BE2C (cell line): ENCODE measurements around the gene SPIB.

Source experiments
- DNase-seq: peaks from one replicate; pipeline ENCODE4 v3.0.0-alpha.2; 2020
- H3K27me3 ChIP-seq: fragments of 250-450 bp; sonication (Bioruptor Pico); 2 replicates; pipeline ENCODE4 v1.5.1; 2020; ENCODE audit warnings: mild to moderate bottlenecking
- H3K36me3 ChIP-seq: fragments of 250-450 bp; sonication (Bioruptor Pico); 2 replicates; pipeline ENCODE4 v1.5.1; 2020; ENCODE audit warnings: mild to moderate bottlenecking
- H3K4me1 ChIP-seq: fragments of 250-450 bp; sonication (Bioruptor Pico); 2 replicates; pipeline ENCODE4 v1.5.1; 2020
- H3K4me3 ChIP-seq: 2 replicates; pipeline ENCODE4 v1.5.1; 2011; ENCODE audit warnings: low read depth, low read length
- H3K9me3 ChIP-seq: fragments of 250-450 bp; sonication (Bioruptor Pico); 2 replicates; pipeline ENCODE4 v1.5.1; 2020
- TF ChIP-seq, protein P1 (sequence below): IDR thresholded peaks from 2 replicates; pipeline ENCODE4 v1.5.1; 2012; ENCODE audit warnings: mild to moderate bottlenecking, low read depth, low read length

Gene SPIB

DNA sequence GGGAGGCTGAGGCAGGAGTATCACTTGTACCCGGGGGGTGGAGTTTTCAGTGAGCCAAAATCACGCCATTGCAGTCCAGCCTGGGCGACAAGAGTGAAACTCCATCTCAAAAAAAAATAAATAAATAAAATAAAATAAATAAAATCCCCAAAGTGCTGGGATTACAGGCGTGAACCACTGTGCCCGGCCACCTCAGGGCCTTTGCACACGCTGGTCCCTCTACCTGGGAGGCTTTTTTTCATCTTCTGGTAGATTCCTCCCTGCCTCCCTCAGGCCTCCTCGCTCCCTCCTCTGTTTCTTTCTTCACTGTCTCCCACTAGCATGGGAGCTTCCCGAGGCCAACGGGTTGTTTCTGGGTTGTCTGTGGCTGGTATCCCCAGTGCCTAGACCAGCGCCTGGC is 29.0 kb downstream of the SPIB start:
- H3K4me1 ChIP-seq: no peaks in the 10 kb centered on the region
- H3K36me3 ChIP-seq: no peaks in the 10 kb centered on the region
- TF ChIP-seq, protein P1, sequence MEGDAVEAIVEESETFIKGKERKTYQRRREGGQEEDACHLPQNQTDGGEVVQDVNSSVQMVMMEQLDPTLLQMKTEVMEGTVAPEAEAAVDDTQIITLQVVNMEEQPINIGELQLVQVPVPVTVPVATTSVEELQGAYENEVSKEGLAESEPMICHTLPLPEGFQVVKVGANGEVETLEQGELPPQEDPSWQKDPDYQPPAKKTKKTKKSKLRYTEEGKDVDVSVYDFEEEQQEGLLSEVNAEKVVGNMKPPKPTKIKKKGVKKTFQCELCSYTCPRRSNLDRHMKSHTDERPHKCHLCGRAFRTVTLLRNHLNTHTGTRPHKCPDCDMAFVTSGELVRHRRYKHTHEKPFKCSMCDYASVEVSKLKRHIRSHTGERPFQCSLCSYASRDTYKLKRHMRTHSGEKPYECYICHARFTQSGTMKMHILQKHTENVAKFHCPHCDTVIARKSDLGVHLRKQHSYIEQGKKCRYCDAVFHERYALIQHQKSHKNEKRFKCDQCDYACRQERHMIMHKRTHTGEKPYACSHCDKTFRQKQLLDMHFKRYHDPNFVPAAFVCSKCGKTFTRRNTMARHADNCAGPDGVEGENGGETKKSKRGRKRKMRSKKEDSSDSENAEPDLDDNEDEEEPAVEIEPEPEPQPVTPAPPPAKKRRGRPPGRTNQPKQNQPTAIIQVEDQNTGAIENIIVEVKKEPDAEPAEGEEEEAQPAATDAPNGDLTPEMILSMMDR: no peak
- H3K4me3 ChIP-seq: no peak overlapping the region
- no peaks in the 10 kb centered on the region for H3K27me3 ChIP-seq
- DNase-seq: no peak
- no peaks in the 10 kb centered on the region for H3K9me3 ChIP-seq

DNA sequence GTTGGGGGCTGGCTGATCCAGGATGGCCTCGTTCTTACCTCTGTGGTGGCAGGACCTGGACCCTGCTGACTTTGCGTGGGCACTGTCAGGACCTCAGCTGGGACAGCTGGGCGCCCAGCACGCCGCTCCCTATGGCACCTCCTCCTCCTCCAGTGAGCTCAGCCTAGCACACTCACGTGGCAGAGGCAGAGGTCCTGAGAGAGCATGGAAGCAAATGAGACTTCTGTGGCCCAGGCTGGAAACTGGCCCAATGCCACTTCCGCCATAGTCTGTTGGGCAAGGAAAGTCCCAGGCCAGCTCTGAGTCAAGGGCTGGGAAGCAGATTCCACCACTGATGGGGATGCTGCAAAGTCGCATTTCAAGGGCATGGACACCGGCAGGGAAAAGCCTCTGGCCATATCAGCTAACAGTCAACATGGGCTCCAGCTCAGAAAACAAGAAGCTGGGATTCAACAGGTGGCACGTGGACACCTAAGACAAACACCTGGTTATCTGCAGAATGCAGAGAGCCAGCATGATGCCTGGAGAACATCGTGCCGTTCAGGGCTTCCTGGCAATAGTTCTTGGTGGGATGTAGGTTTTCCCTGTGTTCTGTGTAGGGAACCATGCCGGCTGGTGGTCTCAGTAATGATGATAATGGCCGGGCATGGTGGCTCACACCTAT is 30.6 kb downstream of the SPIB start:
- Histone ChIP-seq H3K36me3 (no peaks in the 10 kb centered on the region), H3K27me3 (no peaks in the 10 kb centered on the region), H3K4me1 (no peaks in the 10 kb centered on the region), H3K9me3 (no peaks in the 10 kb centered on the region), H3K4me3 (no peak overlapping the region)
- TF ChIP-seq, protein P1: no peak
- no peak for DNase-seq

DNA sequence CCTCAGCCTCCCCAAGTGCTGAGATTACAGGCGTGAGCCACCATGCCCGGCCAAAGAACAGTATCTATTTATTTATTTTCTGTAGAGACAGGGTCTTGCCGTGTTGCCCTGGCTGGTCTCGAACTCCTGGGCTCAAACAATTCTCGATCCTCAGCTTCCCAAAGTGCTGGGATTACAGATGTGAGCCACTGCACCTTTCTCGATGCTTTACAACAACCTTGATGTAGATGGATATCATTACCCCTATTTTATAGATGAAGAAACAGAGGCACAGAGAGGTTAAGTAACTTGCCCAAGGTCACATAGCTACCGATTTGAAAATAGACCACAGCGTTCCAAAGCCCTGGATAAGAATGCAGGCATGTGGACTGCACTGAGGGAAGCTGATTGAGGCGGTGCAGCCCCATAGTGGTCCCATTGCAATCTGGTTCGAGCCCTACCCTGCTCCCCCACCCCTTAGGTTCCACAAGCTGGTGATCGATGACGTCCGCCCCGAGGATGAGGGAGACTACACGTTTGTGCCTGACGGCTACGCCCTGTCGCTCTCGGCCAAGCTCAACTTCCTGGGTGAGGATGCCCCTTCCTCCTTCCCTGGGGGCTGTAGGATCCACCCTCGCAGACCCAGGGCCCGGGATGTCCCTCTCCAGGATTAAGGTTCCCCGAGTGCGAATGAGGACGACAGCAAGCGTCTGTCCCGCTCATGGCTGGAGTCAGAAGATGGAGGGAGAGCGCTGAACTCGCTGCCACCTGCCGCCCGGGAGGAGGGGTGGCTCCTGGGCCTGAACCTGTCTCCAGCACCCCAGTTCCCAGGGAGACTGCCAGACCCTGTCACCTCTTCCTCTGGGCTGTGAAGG is 31.9 kb downstream of the SPIB start:
- H3K9me3 ChIP-seq: no peaks in the 10 kb centered on the region
- no peaks in the 10 kb centered on the region for H3K4me1 ChIP-seq
- TF ChIP-seq, protein P1: no peak
- DNase-seq: no peak
- no peaks in the 10 kb centered on the region for H3K27me3 ChIP-seq
- H3K36me3 ChIP-seq: no peaks in the 10 kb centered on the region
- H3K4me3 ChIP-seq: no peak overlapping the region

DNA sequence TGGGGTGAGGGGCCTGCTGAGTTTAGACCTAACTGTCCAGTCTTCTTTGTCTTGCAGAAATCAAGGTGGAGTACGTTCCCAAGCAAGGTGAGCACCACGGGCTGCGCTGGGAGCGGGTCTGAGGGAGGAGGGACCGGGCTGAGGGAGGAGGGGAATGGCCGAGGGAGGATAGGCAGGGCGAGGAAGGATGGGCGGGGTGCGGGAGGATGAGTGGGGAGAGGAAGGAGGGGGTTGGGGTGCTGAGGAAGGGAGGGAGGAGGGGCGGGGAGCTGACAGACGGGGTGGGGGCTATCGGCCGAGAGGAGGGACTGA is 32.4 kb downstream of the SPIB start:
- no peak for DNase-seq
- Histone ChIP-seq H3K9me3 (no peaks in the 10 kb centered on the region), H3K4me1 (no peaks in the 10 kb centered on the region), H3K27me3 (no peaks in the 10 kb centered on the region), H3K4me3 (no peak overlapping the region), H3K36me3 (no peaks in the 10 kb centered on the region)
- TF ChIP-seq, protein P1: no peak

DNA sequence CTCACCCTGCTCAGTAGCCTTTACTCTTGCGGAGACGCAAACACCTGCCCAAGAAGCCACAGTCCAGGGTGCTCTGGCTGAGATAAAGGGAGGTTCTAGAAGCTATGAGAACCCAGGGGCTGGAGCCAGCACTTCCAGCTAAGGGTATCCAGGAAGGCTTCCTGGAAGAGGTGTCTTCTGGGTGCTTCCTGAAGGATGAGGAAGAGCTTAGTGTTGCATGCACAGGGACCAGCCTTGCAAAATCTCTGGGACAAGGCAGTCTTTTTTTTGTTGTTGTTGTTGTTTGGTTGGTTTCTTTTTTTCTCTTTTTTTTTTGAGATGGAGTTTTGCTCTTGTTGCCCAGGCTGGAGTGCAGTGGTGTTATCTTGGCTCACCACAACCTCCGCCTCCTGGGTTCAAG is 34.5 kb downstream of the SPIB start:
- H3K4me1 ChIP-seq: no peaks in the 10 kb centered on the region
- H3K4me3 ChIP-seq: no peak overlapping the region
- no peaks in the 10 kb centered on the region for H3K36me3 ChIP-seq
- TF ChIP-seq, protein P1: no peak
- no peak for DNase-seq
- H3K27me3 ChIP-seq: peaks cover 5% of the 10 kb centered on the region
- H3K9me3 ChIP-seq: no peaks in the 10 kb centered on the region

DNA sequence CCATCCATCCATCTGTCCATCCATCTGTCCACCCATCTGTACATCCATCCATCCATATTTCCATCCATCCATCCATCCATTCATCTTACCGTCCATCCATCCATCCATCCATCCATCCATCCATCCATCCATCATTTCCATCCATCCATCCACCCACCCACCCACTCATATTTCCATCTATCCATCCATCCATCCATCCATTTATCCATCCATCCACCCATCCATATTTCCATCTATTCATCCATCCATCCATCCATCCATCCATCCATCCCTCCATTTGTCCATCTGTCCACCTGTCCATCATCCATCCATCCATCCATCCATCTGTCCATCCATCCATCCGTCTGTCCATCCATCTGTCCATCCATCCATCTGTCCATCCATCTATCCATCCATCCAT is 37.3 kb downstream of the SPIB start:
- H3K4me1 ChIP-seq: no peaks in the 10 kb centered on the region
- peaks cover 5% of the 10 kb centered on the region for H3K27me3 ChIP-seq
- TF ChIP-seq, protein P1: no peak
- DNase-seq: no peak
- H3K4me3 ChIP-seq: no peak overlapping the region
- no peaks in the 10 kb centered on the region for H3K9me3 ChIP-seq
- H3K36me3 ChIP-seq: no peaks in the 10 kb centered on the region
